ENCODE data around the gene NDRG4. TPM values are rescaled to one million over a fixed set of nuclear protein-coding genes. Genes with fewer than 3 reads are reported as not detected.

The NDRG4 gene
- total RNA-seq, 6 experiments from 2014 or later: 0.76 to 2.9 (median 2.1) TPM

- no peak for DNase-seq
- H3K36me3 ChIP-seq: no peaks in the 10 kb centered on the region
- H3K4me1 ChIP-seq: peaks cover 0 to 4% (median 0%) of the 10 kb centered on the region in 4 donors
- 30% methylated on average over 4 of the region's 5 CpGs for WGBS (ENCODE audit: insufficient coverage, low coverage, low lambda C conversion rate, missing lambda C conversion rate)
- H3K4me3 ChIP-seq: no peak overlapping the region
- no peaks in the 10 kb centered on the region for H3K9me3 ChIP-seq
- TF ChIP-seq CTCF (IDR thresholded peaks at IDR 0.05) (no peak), POLR2A (IDR thresholded peaks at IDR 0.05) (no peak)
- no peak for ATAC-seq
- no peaks in the 10 kb centered on the region for H3K27me3 ChIP-seq
- H3K27ac ChIP-seq: no peak overlapping the region
- intact Hi-C loops (cut with DNase I): no loop called here
Measured at GRCh38 chr16:58497935-58498334, 2.0 kb upstream of the NDRG4 start.

- ATAC-seq (no peak), DNase-seq (no peak)
- H3K27ac ChIP-seq: no peak overlapping the region
- no peaks in the 10 kb centered on the region for H3K9me3 ChIP-seq
- H3K4me3 ChIP-seq: no peak overlapping the region
- no peaks in the 10 kb centered on the region for H3K27me3 ChIP-seq
- TF ChIP-seq CTCF (IDR thresholded peaks at IDR 0.05) (no peak), POLR2A (IDR thresholded peaks at IDR 0.05) (no peak)
- 90% methylated on average over 2 of the region's 9 CpGs for WGBS (ENCODE audit: insufficient coverage, low coverage, low lambda C conversion rate, missing lambda C conversion rate)
- intact Hi-C loops (cut with DNase I): no loop called here
- H3K36me3 ChIP-seq: no peaks in the 10 kb centered on the region
- H3K4me1 ChIP-seq: peaks cover 0 to 4% (median 0%) of the 10 kb centered on the region in 4 donors
Measured at GRCh38 chr16:58498341-58499091, 1.4 kb upstream of the NDRG4 start.

- Histone ChIP-seq H3K4me1 (peaks cover 0 to 4% (median 0%) of the 10 kb centered on the region in 4 donors), H3K36me3 (no peaks in the 10 kb centered on the region), H3K9me3 (no peaks in the 10 kb centered on the region), H3K27me3 (no peaks in the 10 kb centered on the region), H3K4me3 (no peak overlapping the region), H3K27ac (no peak overlapping the region)
- TF ChIP-seq CTCF (IDR thresholded peaks at IDR 0.05) (no peak), POLR2A (IDR thresholded peaks at IDR 0.05) (no peak)
- intact Hi-C loops (cut with DNase I): no loop called here
- ATAC-seq (no peak), DNase-seq (no peak)
- WGBS (ENCODE audit: insufficient coverage, low coverage, low lambda C conversion rate, missing lambda C conversion rate): 69% methylated on average over 5 of the region's 10 CpGs
Measured at GRCh38 chr16:58499092-58499511, 841 bp upstream of the NDRG4 start.

- no peak overlapping the region for H3K4me3 ChIP-seq
Measured at GRCh38 chr16:58500430-58501241, 693 bp downstream of the NDRG4 start.

More at GRCh38 chr16:58500430-58501241, 693 bp downstream of the NDRG4 start:
- H3K4me1 ChIP-seq: peaks cover 0 to 4% (median 0%) of the 10 kb centered on the region in 4 donors
- ATAC-seq: peak in 1 of 4 donors; percentile 10
- no peaks in the 10 kb centered on the region for H3K27me3 ChIP-seq
- DNase-seq: no peak
- H3K9me3 ChIP-seq: no peaks in the 10 kb centered on the region
- no peaks in the 10 kb centered on the region for H3K36me3 ChIP-seq
- intact Hi-C loops (cut with DNase I): no loop called here
- TF ChIP-seq POLR2A (IDR thresholded peaks at IDR 0.05): no peak
- no peak for TF ChIP-seq CTCF (IDR thresholded peaks at IDR 0.05)
- H3K27ac ChIP-seq: no peak overlapping the region
- WGBS (ENCODE audit: insufficient coverage, low coverage, low lambda C conversion rate, missing lambda C conversion rate): 7% methylated on average over 8 of the region's 36 CpGs
